Measurements from ENCODE around the gene CLCN5.

Gene CLCN5

GRCh38 chrX:50103866-50104566, 181.6 kb downstream of the CLCN5 start:
- TF ChIP-seq, protein P1, sequence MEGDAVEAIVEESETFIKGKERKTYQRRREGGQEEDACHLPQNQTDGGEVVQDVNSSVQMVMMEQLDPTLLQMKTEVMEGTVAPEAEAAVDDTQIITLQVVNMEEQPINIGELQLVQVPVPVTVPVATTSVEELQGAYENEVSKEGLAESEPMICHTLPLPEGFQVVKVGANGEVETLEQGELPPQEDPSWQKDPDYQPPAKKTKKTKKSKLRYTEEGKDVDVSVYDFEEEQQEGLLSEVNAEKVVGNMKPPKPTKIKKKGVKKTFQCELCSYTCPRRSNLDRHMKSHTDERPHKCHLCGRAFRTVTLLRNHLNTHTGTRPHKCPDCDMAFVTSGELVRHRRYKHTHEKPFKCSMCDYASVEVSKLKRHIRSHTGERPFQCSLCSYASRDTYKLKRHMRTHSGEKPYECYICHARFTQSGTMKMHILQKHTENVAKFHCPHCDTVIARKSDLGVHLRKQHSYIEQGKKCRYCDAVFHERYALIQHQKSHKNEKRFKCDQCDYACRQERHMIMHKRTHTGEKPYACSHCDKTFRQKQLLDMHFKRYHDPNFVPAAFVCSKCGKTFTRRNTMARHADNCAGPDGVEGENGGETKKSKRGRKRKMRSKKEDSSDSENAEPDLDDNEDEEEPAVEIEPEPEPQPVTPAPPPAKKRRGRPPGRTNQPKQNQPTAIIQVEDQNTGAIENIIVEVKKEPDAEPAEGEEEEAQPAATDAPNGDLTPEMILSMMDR (IDR thresholded peaks at IDR 0.05; ENCODE audit: borderline replicate concordance, extremely low read depth, low read length, poor library complexity, severe bottlenecking), result no peak
- TF ChIP-seq EZH2 (IDR thresholded peaks at IDR 0.05; ENCODE audit: borderline replicate concordance, low read depth, low read length, severe bottlenecking), result no peak
- Histone ChIP-seq H3K27ac (ENCODE audit: low read length) (no peak overlapping the region), H3K27me3 (ENCODE audit: insufficient read depth, low read length, poor library complexity) (no peaks in the 10 kb centered on the region), H3K4me1 (ENCODE audit: insufficient read depth, low read length) (no peaks in the 10 kb centered on the region), H3K36me3 (ENCODE audit: insufficient read depth, low read length) (no peaks in the 10 kb centered on the region), H4K20me1 (ENCODE audit: insufficient read depth, low read length) (no peaks in the 10 kb centered on the region), H3K9me3 (ENCODE audit: insufficient read depth, low read length, severe bottlenecking) (no peaks in the 10 kb centered on the region), H3K79me2 (ENCODE audit: insufficient read depth, low read length) (no peaks in the 10 kb centered on the region), H3K4me3 (ENCODE audit: low read depth in 1 of 2, low read length in 2 of 2) (no peak overlapping the region), H3K4me2 (ENCODE audit: insufficient read depth, low read length) (no peak overlapping the region), H2AFZ (ENCODE audit: low read depth, low read length) (no peak overlapping the region), H3K9ac (ENCODE audit: low read depth, low read length) (no peak overlapping the region)
- no peak for DNase-seq
- ATAC-seq (ENCODE audit: insufficient read depth, low read depth), result no peak

GRCh38 chrX:50106051-50106675, 183.8 kb downstream of the CLCN5 start:
- TF ChIP-seq EZH2 (IDR thresholded peaks at IDR 0.05; ENCODE audit: borderline replicate concordance, low read depth, low read length, severe bottlenecking), result no peak
- TF ChIP-seq, protein P1 (IDR thresholded peaks at IDR 0.05; ENCODE audit: borderline replicate concordance, extremely low read depth, low read length, poor library complexity, severe bottlenecking), result no peak
- H3K4me1 ChIP-seq (ENCODE audit: insufficient read depth, low read length), result no peaks in the 10 kb centered on the region
- DNase-seq (no peak), ATAC-seq (ENCODE audit: insufficient read depth, low read depth) (no peak)
- no peak overlapping the region for H3K4me2 ChIP-seq (ENCODE audit: insufficient read depth, low read length)
- no peak overlapping the region for H3K4me3 ChIP-seq (ENCODE audit: low read depth in 1 of 2, low read length in 2 of 2)
- H3K27ac ChIP-seq (ENCODE audit: low read length), result no peak overlapping the region
- no peaks in the 10 kb centered on the region for H3K36me3 ChIP-seq (ENCODE audit: insufficient read depth, low read length)
- no peaks in the 10 kb centered on the region for H3K9me3 ChIP-seq (ENCODE audit: insufficient read depth, low read length, severe bottlenecking)
- no peak overlapping the region for H2AFZ ChIP-seq (ENCODE audit: low read depth, low read length)
- no peaks in the 10 kb centered on the region for H3K27me3 ChIP-seq (ENCODE audit: insufficient read depth, low read length, poor library complexity)
- H4K20me1 ChIP-seq (ENCODE audit: insufficient read depth, low read length), result no peaks in the 10 kb centered on the region
- H3K79me2 ChIP-seq (ENCODE audit: insufficient read depth, low read length), result no peaks in the 10 kb centered on the region
- no peak overlapping the region for H3K9ac ChIP-seq (ENCODE audit: low read depth, low read length)

GRCh38 chrX:50107470-50107869, 185.1 kb downstream of the CLCN5 start:
- DNase-seq, result no peak
- no peaks in the 10 kb centered on the region for H4K20me1 ChIP-seq (ENCODE audit: insufficient read depth, low read length)
- no peak for ATAC-seq (ENCODE audit: insufficient read depth, low read depth)

DNA sequence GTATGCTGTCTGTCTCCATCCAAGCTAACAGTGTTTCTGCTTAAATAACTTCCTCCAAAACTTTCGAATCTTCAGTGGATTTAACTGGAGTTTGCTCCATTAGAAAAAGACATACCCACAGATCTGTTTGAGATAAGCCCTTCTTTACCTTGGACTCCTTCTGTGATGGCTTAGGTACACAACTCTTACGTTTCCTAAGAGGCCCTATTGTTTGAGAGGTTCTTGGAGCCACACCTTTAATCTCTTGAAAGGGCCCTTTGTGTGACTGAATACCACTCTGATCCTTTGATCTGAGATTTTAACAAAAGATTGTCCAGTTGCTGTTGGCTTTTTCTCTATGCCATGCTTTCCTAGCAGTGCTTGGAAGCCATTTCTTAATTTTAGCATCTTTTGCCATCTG, 185.9 kb downstream of the CLCN5 start:
- Histone ChIP-seq H3K79me2 (ENCODE audit: insufficient read depth, low read length) (no peaks in the 10 kb centered on the region), H3K27me3 (ENCODE audit: insufficient read depth, low read length, poor library complexity) (no peaks in the 10 kb centered on the region), H3K4me3 (ENCODE audit: low read depth in 1 of 2, low read length in 2 of 2) (no peak overlapping the region), H3K9me3 (ENCODE audit: insufficient read depth, low read length, severe bottlenecking) (no peaks in the 10 kb centered on the region), H2AFZ (ENCODE audit: low read depth, low read length) (no peak overlapping the region), H4K20me1 (ENCODE audit: insufficient read depth, low read length) (no peaks in the 10 kb centered on the region), H3K36me3 (ENCODE audit: insufficient read depth, low read length) (no peaks in the 10 kb centered on the region), H3K27ac (ENCODE audit: low read length) (no peak overlapping the region), H3K9ac (ENCODE audit: low read depth, low read length) (no peak overlapping the region), H3K4me2 (ENCODE audit: insufficient read depth, low read length) (no peak overlapping the region), H3K4me1 (ENCODE audit: insufficient read depth, low read length) (no peaks in the 10 kb centered on the region)
- no peak for ATAC-seq (ENCODE audit: insufficient read depth, low read depth)
- TF ChIP-seq, protein P1 (IDR thresholded peaks at IDR 0.05; ENCODE audit: borderline replicate concordance, extremely low read depth, low read length, poor library complexity, severe bottlenecking), result no peak
- no peak for TF ChIP-seq EZH2 (IDR thresholded peaks at IDR 0.05; ENCODE audit: borderline replicate concordance, low read depth, low read length, severe bottlenecking)
- no peak for DNase-seq

More at GRCh38 chrX:50107470-50107869, 185.1 kb downstream of the CLCN5 start:
- Histone ChIP-seq H3K27ac (ENCODE audit: low read length) (no peak overlapping the region), H3K36me3 (ENCODE audit: insufficient read depth, low read length) (no peaks in the 10 kb centered on the region), H3K9ac (ENCODE audit: low read depth, low read length) (no peak overlapping the region), H3K79me2 (ENCODE audit: insufficient read depth, low read length) (no peaks in the 10 kb centered on the region), H3K27me3 (ENCODE audit: insufficient read depth, low read length, poor library complexity) (no peaks in the 10 kb centered on the region), H3K4me1 (ENCODE audit: insufficient read depth, low read length) (no peaks in the 10 kb centered on the region), H3K4me3 (ENCODE audit: low read depth in 1 of 2, low read length in 2 of 2) (no peak overlapping the region), H2AFZ (ENCODE audit: low read depth, low read length) (no peak overlapping the region), H3K4me2 (ENCODE audit: insufficient read depth, low read length) (no peak overlapping the region), H3K9me3 (ENCODE audit: insufficient read depth, low read length, severe bottlenecking) (no peaks in the 10 kb centered on the region)
- TF ChIP-seq EZH2 (IDR thresholded peaks at IDR 0.05; ENCODE audit: borderline replicate concordance, low read depth, low read length, severe bottlenecking), result no peak

Measured in DND-41 (cell line).